HG03066 (cell line): Measurements from ENCODE around the gene IQCF5.
"Not testable (repeated sequence)": the region's sequence is repeated elsewhere in the genome, so short reads cannot be mapped to it uniquely, and the experiment has no call there.

Source experiments
- ATAC-seq: cut with Tn5 transposase; IDR thresholded peaks from one replicate; pipeline ENCODE4 v1.9.1; 2021; ENCODE audit warnings: low read depth; ENCODE audit not compliant: unreplicated experiment

Gene IQCF5

DNA sequence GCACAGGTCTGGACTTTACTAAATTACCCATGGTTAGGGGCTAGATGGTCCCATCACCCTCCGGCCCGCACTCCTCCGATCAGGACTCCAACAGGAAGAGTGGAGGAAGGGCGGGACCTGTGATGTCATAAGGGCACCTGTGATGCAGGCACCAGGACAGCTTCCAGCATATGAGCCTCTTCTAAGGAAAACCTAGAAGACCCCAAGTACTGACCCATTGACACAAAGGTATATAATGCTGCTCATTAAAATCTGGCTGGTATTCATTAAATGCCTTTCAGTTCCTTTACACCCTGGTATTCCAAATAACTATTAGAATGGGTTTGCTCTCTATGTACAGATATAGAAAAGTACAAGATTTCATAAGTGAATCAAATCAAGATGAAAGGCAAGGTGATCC, at the start of gene IQCF5:
IQCF5 (minus strand) TSS at position 101 of the 400 bp plus-strand sequence; CDS start at position 31, 70 bp downstream.
- ATAC-seq = no peak

DNA sequence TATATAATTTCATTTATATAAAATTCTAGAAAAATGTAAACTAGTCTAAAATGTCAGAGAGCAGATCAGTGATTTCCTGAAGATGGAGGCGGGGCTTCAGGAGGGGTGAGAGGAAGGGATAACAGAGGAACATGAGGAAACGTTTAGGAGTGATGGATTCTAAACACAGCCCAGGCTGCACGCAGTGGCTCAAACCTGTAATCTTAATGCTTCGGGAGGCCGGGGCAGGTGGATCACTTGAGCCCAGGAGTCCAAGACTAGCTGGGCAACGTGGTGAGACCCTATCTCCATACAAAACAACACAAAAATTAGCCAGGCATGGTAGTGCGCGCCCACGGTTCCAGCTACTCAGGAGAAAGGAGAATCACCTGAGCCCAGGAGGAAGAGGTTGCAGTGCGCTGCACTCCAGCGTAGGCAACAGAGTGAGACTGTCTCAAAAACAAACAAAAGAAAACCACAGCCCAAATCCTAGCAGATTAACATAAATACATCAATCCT, 45.7 kb upstream of the IQCF5 start:
- ATAC-seq = no peak

DNA sequence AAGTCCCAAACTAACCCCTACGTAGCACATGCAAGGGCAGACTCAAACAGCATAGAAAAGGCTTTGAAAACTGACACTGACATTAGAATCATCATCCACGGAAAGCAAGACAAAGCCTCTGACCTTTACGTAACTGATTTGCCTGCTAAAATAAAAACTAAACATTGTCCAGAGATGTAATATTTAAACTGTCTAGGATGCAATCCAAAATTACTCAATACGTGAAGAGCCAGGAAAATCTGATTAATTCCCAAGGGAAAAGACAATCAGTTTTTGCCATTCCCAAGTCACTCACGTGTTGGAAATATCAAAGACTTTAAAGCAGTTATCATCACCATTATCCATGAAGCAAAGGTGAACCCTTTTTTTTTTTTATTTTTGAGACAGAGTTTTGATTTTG, 41.0 kb upstream of the IQCF5 start:
- ATAC-seq = no peak

GRCh38 chr3:51908026-51908425, 32.6 kb upstream of the IQCF5 start:
- no peak for ATAC-seq

DNA sequence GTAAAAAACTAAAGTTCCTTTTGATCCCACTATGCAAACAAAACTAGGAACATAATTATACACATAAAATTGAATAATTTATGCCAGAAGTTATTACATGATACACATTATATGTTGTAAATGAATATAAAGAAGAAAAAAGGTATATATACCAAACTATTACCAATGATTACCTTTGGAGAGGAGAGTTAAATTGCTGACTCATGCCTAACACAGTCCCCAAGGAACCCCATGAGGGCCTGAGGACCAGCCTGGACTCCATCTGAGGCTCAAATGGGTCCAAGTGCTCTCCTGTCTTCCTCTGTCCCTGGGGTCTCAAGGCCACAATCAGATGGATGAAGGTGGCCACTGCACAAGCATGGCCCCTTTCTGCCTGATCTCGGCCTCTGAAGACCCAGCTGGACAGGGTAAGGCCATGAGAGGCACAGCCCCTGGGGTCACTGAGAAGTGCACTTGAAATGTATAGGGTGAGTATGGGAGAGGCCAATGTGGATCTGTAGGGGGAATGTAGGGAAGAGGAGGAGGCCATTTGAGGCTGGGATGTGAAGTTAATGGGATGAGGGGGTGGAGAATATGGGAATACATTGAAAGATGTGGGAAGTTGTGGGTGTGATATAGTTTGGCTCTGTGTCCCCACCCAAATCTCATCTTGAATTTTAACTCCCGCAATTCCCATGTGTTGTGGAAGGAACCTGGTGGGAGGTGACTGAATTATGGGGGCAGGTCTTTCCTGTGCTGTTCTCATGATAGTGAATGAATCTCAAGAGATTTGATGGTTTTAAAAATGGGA, 28.8 kb upstream of the IQCF5 start:
- no peak for ATAC-seq

DNA sequence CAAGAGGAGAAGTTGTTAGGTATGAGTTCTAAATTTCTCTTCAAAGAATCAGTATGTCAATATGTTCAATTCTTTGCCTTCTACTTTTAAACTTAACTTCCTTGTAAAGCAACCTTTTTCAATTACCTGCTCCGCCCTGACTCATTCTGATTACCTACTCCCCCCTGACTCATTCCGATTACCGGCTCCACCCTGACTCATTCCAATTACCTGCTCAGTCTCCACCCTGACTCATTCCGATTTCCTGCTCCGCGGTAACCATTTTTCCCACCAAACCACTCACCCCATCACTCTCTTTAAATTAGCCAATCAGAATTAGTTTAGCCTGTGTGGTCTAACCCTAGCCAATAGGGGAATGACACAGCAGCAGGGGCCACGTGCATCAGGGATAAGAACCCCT, 27.0 kb upstream of the IQCF5 start:
- not testable (repeated sequence) for ATAC-seq

DNA sequence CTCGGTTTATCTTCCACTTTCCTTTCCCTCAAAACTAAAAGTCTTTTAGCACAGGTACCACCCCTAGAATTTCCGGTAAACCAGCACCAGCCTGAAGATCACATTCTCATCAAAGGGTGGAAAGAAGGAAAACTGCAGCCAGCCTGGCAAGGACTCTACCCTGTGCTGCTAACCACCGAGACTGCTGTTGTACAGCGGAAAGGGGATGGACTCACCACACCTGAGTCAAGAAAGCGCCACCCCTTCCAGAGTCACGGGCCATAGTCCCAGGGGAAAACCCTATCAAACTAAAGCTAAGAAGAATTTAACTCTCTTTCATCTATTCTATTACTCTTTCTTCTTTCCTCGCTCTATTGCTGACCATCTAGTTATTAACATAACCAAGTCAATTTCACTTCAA, 24.6 kb upstream of the IQCF5 start:
- not testable (repeated sequence) for ATAC-seq

DNA sequence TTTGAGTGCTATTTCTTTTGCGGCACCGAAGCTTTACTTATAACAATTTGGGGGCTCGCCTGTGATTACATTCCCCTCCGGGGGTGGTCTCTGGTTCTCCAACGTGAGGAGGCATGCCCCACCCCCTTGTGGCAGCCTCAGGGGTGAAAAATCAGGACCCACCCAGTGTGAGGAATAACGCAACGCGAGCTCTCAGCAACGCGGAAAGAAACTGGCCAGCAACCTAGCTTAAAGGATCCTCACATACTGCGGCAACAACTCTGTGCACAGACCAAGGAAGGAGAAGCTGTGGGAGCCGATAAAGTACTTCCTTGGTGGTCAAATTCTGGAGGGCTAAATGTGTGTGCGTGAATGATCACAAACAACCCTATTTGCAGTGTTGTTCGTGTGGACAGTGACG, 22.0 kb upstream of the IQCF5 start:
- no peak for ATAC-seq

- no peak for ATAC-seq
Observed at GRCh38 chr3:51896607-51897305, 21.4 kb upstream of the IQCF5 start.

- ATAC-seq = no peak
Observed at GRCh38 chr3:51894939-51895338, 19.5 kb upstream of the IQCF5 start.

GRCh38 chr3:51894391-51894790, 19.0 kb upstream of the IQCF5 start:
- no peak for ATAC-seq

GRCh38 chr3:51891242-51892039, 16.0 kb upstream of the IQCF5 start:
- ATAC-seq = no peak

- no peak for ATAC-seq
Observed at GRCh38 chr3:51888463-51889105, 13.2 kb upstream of the IQCF5 start.

DNA sequence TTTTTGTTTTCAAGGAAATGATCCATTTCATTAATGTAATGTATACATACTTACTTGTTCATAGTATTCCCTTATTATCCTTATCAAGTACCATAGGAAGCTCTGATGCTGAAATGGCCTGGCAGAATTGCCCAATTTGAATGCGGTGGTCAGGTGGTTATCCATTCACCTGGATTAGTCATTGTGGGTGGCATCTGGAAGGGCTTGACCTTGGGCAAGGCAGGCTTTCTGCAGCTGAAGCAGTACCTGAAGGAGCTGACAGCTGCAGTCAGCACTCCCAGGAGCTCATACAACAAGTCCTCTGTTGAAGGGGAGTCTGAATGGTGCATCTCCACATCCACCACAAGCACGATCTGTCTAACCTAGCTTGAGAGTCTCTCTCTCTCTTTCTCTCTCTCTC, 12.2 kb upstream of the IQCF5 start:
- no peak for ATAC-seq

DNA sequence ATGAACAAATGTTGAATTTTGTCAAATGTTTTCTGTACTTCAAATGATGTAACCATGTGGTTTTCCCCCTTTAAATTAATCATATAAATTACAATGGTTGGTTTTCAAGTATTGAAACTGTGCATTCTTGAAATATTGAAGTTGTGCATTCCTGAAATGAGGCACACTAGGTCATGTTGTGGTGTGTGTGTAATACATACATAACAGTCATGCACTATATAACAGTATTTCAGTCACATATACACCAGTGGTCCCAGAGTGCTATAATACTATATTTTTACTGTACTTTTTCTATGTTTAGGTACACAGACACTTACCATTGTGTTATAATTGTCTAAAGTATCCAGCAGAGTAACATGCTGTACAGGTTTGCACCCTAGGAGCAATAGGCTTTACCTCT, 11.0 kb upstream of the IQCF5 start:
- ATAC-seq = no peak

- ATAC-seq = no peak
Observed at GRCh38 chr3:51879937-51880336, 4.5 kb upstream of the IQCF5 start.

GRCh38 chr3:51876186-51876585, 785 bp upstream of the IQCF5 start:
- ATAC-seq = no peak

- no peak for ATAC-seq
Observed at GRCh38 chr3:51874889-51875288, 512 bp downstream of the IQCF5 start.

- no peak for ATAC-seq
Observed at GRCh38 chr3:51874411-51874810, 990 bp downstream of the IQCF5 start.

- ATAC-seq = no peak
Observed at GRCh38 chr3:51873876-51874275, 1.5 kb downstream of the IQCF5 start.
